ENCODE measurements around the gene CLCN5. TPM values are rescaled to one million over a fixed set of nuclear protein-coding genes. Genes with fewer than 3 reads are reported as not detected.

Gene CLCN5
- total RNA-seq, 1 experiment from 2014 or later, result 8.1 TPM

GRCh38 chrX:50068285-50068563 is 145.8 kb downstream of the CLCN5 start:
- no peaks in the 10 kb centered on the region for H3K4me1 ChIP-seq (ENCODE audit: low read length)
- no peaks in the 10 kb centered on the region for H3K9me3 ChIP-seq (ENCODE audit: low read length)
- H3K9ac ChIP-seq (ENCODE audit: low read length), result no peak overlapping the region
- H3K27me3 ChIP-seq (ENCODE audit: low read length), result no peaks in the 10 kb centered on the region
- no peaks in the 10 kb centered on the region for H3K79me2 ChIP-seq (ENCODE audit: low read length)
- DNase-seq, result no peak
- H3K36me3 ChIP-seq (ENCODE audit: insufficient read depth, low read length), result no peaks in the 10 kb centered on the region
- H3K27ac ChIP-seq (ENCODE audit: low read length), result no peak overlapping the region
- no peaks in the 10 kb centered on the region for H4K20me1 ChIP-seq (ENCODE audit: insufficient read depth, low read depth, low read length)
- no peaks in the 10 kb centered on the region for H3K9me2 ChIP-seq (replicated peaks; ENCODE audit: insufficient read depth, low read length)
- no peak overlapping the region for H3K4me3 ChIP-seq (ENCODE audit: low read length)
- H2AFZ ChIP-seq (ENCODE audit: low read length), result no peak overlapping the region
- H3K4me2 ChIP-seq (ENCODE audit: low read depth, low read length, poor library complexity, severe bottlenecking), result no peak overlapping the region

GRCh38 chrX:50068893-50069292 is 146.5 kb downstream of the CLCN5 start:
- Histone ChIP-seq H3K9me2 (replicated peaks; ENCODE audit: insufficient read depth, low read length) (no peaks in the 10 kb centered on the region), H3K4me2 (ENCODE audit: low read depth, low read length, poor library complexity, severe bottlenecking) (no peak overlapping the region), H3K4me3 (ENCODE audit: low read length) (no peak overlapping the region), H2AFZ (ENCODE audit: low read length) (no peak overlapping the region), H3K9me3 (ENCODE audit: low read length) (no peaks in the 10 kb centered on the region), H3K27me3 (ENCODE audit: low read length) (no peaks in the 10 kb centered on the region), H4K20me1 (ENCODE audit: insufficient read depth, low read depth, low read length) (no peaks in the 10 kb centered on the region), H3K27ac (ENCODE audit: low read length) (no peak overlapping the region), H3K79me2 (ENCODE audit: low read length) (no peaks in the 10 kb centered on the region), H3K4me1 (ENCODE audit: low read length) (no peaks in the 10 kb centered on the region), H3K36me3 (ENCODE audit: insufficient read depth, low read length) (no peaks in the 10 kb centered on the region), H3K9ac (ENCODE audit: low read length) (no peak overlapping the region)
- DNase-seq, result no peak

- H3K9me3 ChIP-seq (ENCODE audit: low read length), result no peaks in the 10 kb centered on the region
- no peaks in the 10 kb centered on the region for H4K20me1 ChIP-seq (ENCODE audit: insufficient read depth, low read depth, low read length)
- H3K4me1 ChIP-seq (ENCODE audit: low read length), result no peaks in the 10 kb centered on the region
- H3K27me3 ChIP-seq (ENCODE audit: low read length), result no peaks in the 10 kb centered on the region
- DNase-seq, result no peak
- no peak overlapping the region for H3K27ac ChIP-seq (ENCODE audit: low read length)
- H2AFZ ChIP-seq (ENCODE audit: low read length), result no peak overlapping the region
- H3K4me2 ChIP-seq (ENCODE audit: low read depth, low read length, poor library complexity, severe bottlenecking), result no peak overlapping the region
- no peaks in the 10 kb centered on the region for H3K79me2 ChIP-seq (ENCODE audit: low read length)
- H3K4me3 ChIP-seq (ENCODE audit: low read length), result no peak overlapping the region
- H3K36me3 ChIP-seq (ENCODE audit: insufficient read depth, low read length), result no peaks in the 10 kb centered on the region
- H3K9me2 ChIP-seq (replicated peaks; ENCODE audit: insufficient read depth, low read length), result no peaks in the 10 kb centered on the region
- no peak overlapping the region for H3K9ac ChIP-seq (ENCODE audit: low read length)
Measured at GRCh38 chrX:50071494-50071893, 149.1 kb downstream of the CLCN5 start.

GRCh38 chrX:50072110-50072509 is 149.7 kb downstream of the CLCN5 start:
- no peaks in the 10 kb centered on the region for H3K9me2 ChIP-seq (replicated peaks; ENCODE audit: insufficient read depth, low read length)
- H3K36me3 ChIP-seq (ENCODE audit: insufficient read depth, low read length), result no peaks in the 10 kb centered on the region
- no peak overlapping the region for H3K4me2 ChIP-seq (ENCODE audit: low read depth, low read length, poor library complexity, severe bottlenecking)
- H3K4me1 ChIP-seq (ENCODE audit: low read length), result no peaks in the 10 kb centered on the region
- no peak for DNase-seq
- H2AFZ ChIP-seq (ENCODE audit: low read length), result no peak overlapping the region
- no peak overlapping the region for H3K27ac ChIP-seq (ENCODE audit: low read length)
- no peak overlapping the region for H3K4me3 ChIP-seq (ENCODE audit: low read length)
- no peaks in the 10 kb centered on the region for H3K79me2 ChIP-seq (ENCODE audit: low read length)
- no peak overlapping the region for H3K9ac ChIP-seq (ENCODE audit: low read length)
- H3K27me3 ChIP-seq (ENCODE audit: low read length), result no peaks in the 10 kb centered on the region
- no peaks in the 10 kb centered on the region for H4K20me1 ChIP-seq (ENCODE audit: insufficient read depth, low read depth, low read length)
- H3K9me3 ChIP-seq (ENCODE audit: low read length), result no peaks in the 10 kb centered on the region

- H2AFZ ChIP-seq (ENCODE audit: low read length), result no peak overlapping the region
- H4K20me1 ChIP-seq (ENCODE audit: insufficient read depth, low read depth, low read length), result no peaks in the 10 kb centered on the region
- H3K9me3 ChIP-seq (ENCODE audit: low read length), result no peaks in the 10 kb centered on the region
- H3K27me3 ChIP-seq (ENCODE audit: low read length), result no peaks in the 10 kb centered on the region
- H3K36me3 ChIP-seq (ENCODE audit: insufficient read depth, low read length), result no peaks in the 10 kb centered on the region
- DNase-seq, result no peak
- H3K79me2 ChIP-seq (ENCODE audit: low read length), result no peaks in the 10 kb centered on the region
- H3K9me2 ChIP-seq (replicated peaks; ENCODE audit: insufficient read depth, low read length), result no peaks in the 10 kb centered on the region
- H3K9ac ChIP-seq (ENCODE audit: low read length), result no peak overlapping the region
- no peak overlapping the region for H3K4me3 ChIP-seq (ENCODE audit: low read length)
- H3K27ac ChIP-seq (ENCODE audit: low read length), result no peak overlapping the region
- no peaks in the 10 kb centered on the region for H3K4me1 ChIP-seq (ENCODE audit: low read length)
- H3K4me2 ChIP-seq (ENCODE audit: low read depth, low read length, poor library complexity, severe bottlenecking), result no peak overlapping the region
Measured at GRCh38 chrX:50073601-50074000, 151.2 kb downstream of the CLCN5 start.

GRCh38 chrX:50075630-50076339 is 153.4 kb downstream of the CLCN5 start:
- no peak overlapping the region for H3K27ac ChIP-seq (ENCODE audit: low read length)
- no peak for DNase-seq

GRCh38 chrX:50081282-50081889 is 159.0 kb downstream of the CLCN5 start:
- H3K27ac ChIP-seq (ENCODE audit: low read length), result no peak overlapping the region
- H3K27me3 ChIP-seq (ENCODE audit: low read length), result no peaks in the 10 kb centered on the region
- no peaks in the 10 kb centered on the region for H3K36me3 ChIP-seq (ENCODE audit: insufficient read depth, low read length)
- H3K9me3 ChIP-seq (ENCODE audit: low read length), result no peaks in the 10 kb centered on the region
- no peak overlapping the region for H3K4me2 ChIP-seq (ENCODE audit: low read depth, low read length, poor library complexity, severe bottlenecking)
- H3K4me3 ChIP-seq (ENCODE audit: low read length), result no peak overlapping the region
- no peaks in the 10 kb centered on the region for H3K4me1 ChIP-seq (ENCODE audit: low read length)
- H4K20me1 ChIP-seq (ENCODE audit: insufficient read depth, low read depth, low read length), result no peaks in the 10 kb centered on the region
- no peaks in the 10 kb centered on the region for H3K79me2 ChIP-seq (ENCODE audit: low read length)
- no peaks in the 10 kb centered on the region for H3K9me2 ChIP-seq (replicated peaks; ENCODE audit: insufficient read depth, low read length)
- DNase-seq, result peak; percentile 51
- no peak overlapping the region for H2AFZ ChIP-seq (ENCODE audit: low read length)
- H3K9ac ChIP-seq (ENCODE audit: low read length), result no peak overlapping the region

More at GRCh38 chrX:50075630-50076339, 153.4 kb downstream of the CLCN5 start:
- no peak overlapping the region for H3K4me3 ChIP-seq (ENCODE audit: low read length)
- no peaks in the 10 kb centered on the region for H3K4me1 ChIP-seq (ENCODE audit: low read length)
- no peak overlapping the region for H3K4me2 ChIP-seq (ENCODE audit: low read depth, low read length, poor library complexity, severe bottlenecking)
- no peaks in the 10 kb centered on the region for H3K79me2 ChIP-seq (ENCODE audit: low read length)
- H3K9ac ChIP-seq (ENCODE audit: low read length), result no peak overlapping the region
- H3K27me3 ChIP-seq (ENCODE audit: low read length), result no peaks in the 10 kb centered on the region
- H4K20me1 ChIP-seq (ENCODE audit: insufficient read depth, low read depth, low read length), result no peaks in the 10 kb centered on the region
- no peaks in the 10 kb centered on the region for H3K9me3 ChIP-seq (ENCODE audit: low read length)
- H2AFZ ChIP-seq (ENCODE audit: low read length), result no peak overlapping the region
- no peaks in the 10 kb centered on the region for H3K36me3 ChIP-seq (ENCODE audit: insufficient read depth, low read length)
- H3K9me2 ChIP-seq (replicated peaks; ENCODE audit: insufficient read depth, low read length), result no peaks in the 10 kb centered on the region

GRCh38 chrX:50082741-50083140 is 160.3 kb downstream of the CLCN5 start:
- Histone ChIP-seq H3K9me3 (ENCODE audit: low read length) (no peaks in the 10 kb centered on the region), H3K4me3 (ENCODE audit: low read length) (no peak overlapping the region), H3K4me2 (ENCODE audit: low read depth, low read length, poor library complexity, severe bottlenecking) (no peak overlapping the region), H3K27ac (ENCODE audit: low read length) (no peak overlapping the region), H3K36me3 (ENCODE audit: insufficient read depth, low read length) (no peaks in the 10 kb centered on the region), H4K20me1 (ENCODE audit: insufficient read depth, low read depth, low read length) (no peaks in the 10 kb centered on the region), H3K27me3 (ENCODE audit: low read length) (no peaks in the 10 kb centered on the region), H3K9me2 (replicated peaks; ENCODE audit: insufficient read depth, low read length) (no peaks in the 10 kb centered on the region), H3K9ac (ENCODE audit: low read length) (no peak overlapping the region), H3K79me2 (ENCODE audit: low read length) (no peaks in the 10 kb centered on the region), H2AFZ (ENCODE audit: low read length) (no peak overlapping the region), H3K4me1 (ENCODE audit: low read length) (no peaks in the 10 kb centered on the region)
- no peak for DNase-seq
